Activated T-cell treated with anti-CD3 and anti-CD28 coated beads for 48 hours (primary cell): ENCODE results near the gene IL23A.
"Not testable (repeated sequence)": the region's sequence is repeated elsewhere in the genome, so short reads cannot be mapped to it uniquely, and the experiment has no call there.

Experiments used
- DNase-seq: peaks from one replicate; pipeline ENCODE4 v3.0.0-alpha.2; 2020; ENCODE audit warnings: low read depth

IL23A gene

DNA sequence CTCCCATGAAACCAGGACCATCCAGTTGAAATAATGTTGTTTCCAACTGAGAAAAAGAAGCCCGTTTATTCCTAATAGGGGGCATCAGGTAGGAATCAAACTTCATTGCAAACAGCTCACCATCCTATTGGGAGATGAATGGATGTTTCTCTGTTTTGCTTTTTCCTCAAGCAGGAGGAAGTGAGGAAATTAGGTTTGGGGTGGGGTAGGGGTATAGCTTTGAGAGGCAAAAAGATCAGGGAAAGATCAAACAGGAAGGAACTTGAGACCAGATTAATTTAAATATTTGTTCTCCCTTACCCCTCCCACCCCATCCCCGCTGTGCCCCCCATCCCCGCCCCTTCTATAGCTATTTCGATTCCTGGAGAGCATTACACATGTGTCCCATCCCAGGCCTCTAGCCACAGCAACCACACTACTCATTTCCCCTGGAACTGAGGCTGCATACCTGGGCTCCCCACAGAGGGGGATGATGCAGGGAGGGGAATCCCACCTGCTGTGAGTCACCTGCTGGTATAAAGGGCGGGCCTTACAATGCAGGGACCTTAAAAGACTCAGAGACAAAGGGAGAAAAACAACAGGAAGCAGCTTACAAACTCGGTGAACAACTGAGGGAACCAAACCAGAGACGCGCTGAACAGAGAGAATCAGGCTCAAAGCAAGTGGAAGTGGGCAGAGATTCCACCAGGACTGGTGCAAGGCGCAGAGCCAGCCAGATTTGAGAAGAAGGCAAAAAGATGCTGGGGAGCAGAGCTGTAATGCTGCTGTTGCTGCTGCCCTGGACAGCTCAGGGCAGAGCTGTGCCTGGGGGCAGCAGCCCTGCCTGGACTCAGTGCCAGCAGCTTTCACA, at the start of gene IL23A:
Gene IL23A (plus strand): TSS at position 577 of the 850 bp plus-strand sequence. CDS start 161 bp downstream, at position 738.
- peak; percentile 79 for DNase-seq

GRCh38 chr12:56293795-56294194, 44.9 kb upstream of the IL23A start:
- DNase-seq = no peak

DNA sequence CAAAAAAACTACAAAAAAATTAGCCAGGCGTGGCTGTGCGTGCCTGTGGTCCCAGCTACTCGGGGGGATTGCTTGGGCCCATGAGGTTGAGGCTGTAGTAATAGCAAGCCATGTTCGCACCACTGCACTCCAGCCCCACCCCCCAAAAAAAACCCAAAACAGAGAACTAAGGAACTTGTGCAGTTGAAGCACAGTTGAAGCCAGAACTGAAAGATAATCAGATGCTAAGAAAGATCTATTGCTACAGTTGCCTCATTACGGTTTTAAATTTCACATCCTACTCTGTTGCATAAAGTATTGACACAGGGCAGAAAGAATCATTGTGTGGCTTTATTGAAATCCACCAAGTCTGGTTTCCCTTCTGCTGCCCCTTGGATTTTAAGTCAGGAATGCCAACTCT, 42.4 kb upstream of the IL23A start:
- no peak for DNase-seq

GRCh38 chr12:56297400-56297799, 41.3 kb upstream of the IL23A start:
- no peak for DNase-seq

DNA sequence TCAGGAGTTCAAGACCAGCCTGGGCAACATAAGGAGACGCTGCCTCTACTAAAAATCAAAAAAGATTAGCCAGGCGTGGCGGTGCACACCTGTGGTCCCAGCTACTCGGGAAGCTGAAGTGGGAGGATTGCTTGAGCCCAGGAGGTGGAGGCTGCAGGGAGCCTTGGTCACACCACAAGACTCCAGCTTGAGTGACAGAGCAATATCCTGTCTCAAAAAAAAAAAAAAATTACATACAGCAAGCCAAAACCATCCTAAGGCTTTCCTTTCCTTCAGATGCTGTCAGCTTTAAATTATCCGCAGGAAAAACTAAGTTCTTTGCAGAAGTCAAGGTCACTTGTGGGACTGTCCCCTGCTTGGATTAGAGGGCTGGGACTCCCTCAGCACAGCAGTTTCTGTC, 39.9 kb upstream of the IL23A start:
- DNase-seq = no peak

DNA sequence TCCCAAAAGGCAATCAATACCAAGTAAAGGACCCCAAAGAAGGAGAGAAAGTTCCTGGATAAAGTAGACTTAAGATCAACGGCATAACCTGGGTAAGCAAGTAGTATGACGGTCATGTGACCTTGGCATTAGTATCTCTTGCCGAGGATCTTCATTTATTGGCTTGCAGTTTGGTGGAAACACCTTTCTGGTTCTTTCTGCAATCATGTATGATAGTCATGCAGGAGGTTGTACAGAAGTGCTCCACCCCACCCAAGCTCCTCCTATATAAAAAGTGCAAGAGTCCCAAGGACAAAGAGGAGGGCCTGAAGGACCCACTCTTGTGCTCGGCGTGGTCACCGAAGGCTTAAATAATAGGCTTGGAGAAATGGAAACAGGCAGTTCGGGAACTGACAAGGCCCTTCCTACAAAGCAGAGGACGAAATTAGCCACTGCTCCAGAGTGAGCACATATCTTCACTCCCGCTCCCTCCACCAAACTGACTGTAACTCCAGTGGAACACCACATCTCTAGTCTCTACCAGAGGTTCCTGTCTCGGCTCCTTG, 39.3 kb upstream of the IL23A start:
- no peak for DNase-seq

DNA sequence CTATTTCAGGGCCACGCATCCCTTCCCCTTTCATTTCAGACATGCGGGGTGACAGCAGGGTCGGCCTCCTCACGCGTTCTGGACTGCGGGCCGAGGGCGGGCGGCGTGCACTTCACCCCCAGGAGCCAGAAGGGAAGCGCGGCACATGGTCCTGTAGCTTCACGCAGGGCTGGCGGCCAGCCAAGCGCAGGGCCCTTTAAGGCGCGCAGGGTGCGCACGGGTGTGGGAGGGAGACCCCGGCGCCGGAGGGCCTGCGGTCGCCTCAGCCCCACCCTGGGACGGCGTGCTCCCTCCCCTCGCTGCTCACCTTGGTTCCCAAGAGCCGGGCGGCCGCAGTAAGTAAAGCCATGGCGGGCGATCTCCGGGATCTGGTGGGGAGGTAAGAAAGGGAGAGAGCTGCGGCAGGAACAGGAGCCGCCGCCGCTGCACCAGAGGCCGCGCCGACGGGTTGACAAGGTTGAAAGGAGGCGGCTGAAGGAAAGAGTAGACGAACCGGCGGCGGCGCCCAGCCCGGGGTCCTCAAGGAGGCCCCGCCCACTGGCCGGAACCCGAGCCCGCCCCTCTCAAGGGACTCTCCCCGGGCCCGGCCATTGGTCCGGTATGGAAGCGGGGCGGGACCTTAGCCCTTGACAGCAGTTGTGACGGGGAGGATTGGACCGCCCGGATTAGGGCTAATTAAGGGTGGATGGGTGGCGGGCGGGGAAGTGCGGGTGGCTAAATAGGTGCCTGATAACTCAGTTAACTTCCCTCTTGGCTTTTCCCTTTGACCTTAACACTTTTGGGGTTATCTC, 38.6 kb upstream of the IL23A start, which contains the start of gene CS:
Gene CS (minus strand): TSS at position 478 of the 791 bp plus-strand sequence. CDS start 129 bp downstream, at position 349.
- DNase-seq = peak; percentile 98

DNA sequence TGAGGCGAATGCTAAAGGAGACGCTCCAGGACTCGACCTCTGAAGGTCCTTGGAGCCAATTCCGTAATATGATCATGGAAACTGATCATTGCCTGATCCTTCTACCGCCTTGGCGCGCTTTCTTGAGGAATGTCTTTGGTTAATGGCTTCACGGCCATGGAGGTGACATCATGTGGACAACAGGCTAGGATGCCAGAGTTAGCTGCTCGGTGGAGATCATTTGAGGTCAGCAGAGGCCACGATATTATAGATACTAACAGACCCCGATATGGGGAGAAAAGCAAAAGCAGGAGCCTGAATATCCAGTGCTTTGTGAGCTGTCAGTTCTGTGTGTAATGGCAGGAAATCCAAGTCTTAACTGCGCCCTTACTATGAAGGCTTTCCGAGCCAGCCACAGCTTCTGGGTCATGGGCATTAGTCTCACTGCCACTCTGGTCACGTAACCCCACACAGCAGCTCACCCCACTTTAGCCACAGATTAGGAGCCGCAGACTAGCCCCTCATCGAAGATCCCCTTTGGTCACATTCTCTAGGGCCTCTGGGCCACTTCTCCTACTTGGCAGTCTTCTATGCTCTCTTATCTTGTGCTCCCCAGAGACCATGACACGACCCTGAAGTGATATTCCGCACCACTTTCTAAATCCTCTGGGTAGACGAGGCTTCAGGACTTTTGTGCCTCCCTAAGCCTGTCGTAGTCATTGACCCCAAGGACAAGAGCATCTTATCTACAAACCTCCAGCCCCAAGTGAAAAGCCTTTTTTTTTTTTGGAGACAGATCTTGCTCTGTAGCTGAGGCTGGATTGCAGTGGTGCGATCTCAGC, 37.8 kb upstream of the IL23A start:
- DNase-seq = no peak

- no peak for DNase-seq
Measured at GRCh38 chr12:56304276-56304675, 34.4 kb upstream of the IL23A start.

- DNase-seq = no peak
Measured at GRCh38 chr12:56304872-56305590, 33.7 kb upstream of the IL23A start.

GRCh38 chr12:56307221-56307965, 31.3 kb upstream of the IL23A start:
- no peak for DNase-seq

GRCh38 chr12:56308714-56309113, 30.0 kb upstream of the IL23A start:
- DNase-seq = no peak

DNA sequence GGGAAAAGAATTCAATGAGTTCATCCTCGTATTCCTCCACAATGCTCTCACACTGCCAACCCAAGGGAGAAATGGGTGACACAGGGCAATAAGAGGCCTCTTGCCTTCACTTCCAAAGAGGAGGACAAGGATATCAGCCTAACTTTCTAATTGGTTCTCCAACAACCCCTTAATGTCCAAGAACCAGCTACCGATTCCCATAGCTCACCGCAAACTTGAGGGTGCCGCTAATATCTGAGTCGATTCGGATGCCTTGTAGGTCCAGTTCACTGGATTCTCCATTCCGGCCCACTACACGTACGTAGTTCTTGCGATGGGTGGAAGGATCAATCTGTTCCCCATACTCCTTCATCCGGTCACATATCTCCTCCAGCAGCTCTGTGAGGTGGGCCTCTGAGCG, 27.7 kb upstream of the IL23A start:
- DNase-seq = no peak

- DNase-seq = no peak
Measured at GRCh38 chr12:56315249-56315621, 23.4 kb upstream of the IL23A start.

GRCh38 chr12:56315622-56316473, 22.8 kb upstream of the IL23A start, which contains the start of gene CNPY2:
Gene CNPY2, minus strand, starts transcription at chr12:56315988. Its CDS starts 771 bp downstream, at chr12:56315217.
- DNase-seq = peak; percentile 90

GRCh38 chr12:56317675-56318074, 21.0 kb upstream of the IL23A start:
- DNase-seq = no peak

GRCh38 chr12:56321027-56321426, 17.7 kb upstream of the IL23A start:
- no peak for DNase-seq

- DNase-seq = not testable (repeated sequence)
Measured at GRCh38 chr12:56321610-56322009, 17.1 kb upstream of the IL23A start.

DNA sequence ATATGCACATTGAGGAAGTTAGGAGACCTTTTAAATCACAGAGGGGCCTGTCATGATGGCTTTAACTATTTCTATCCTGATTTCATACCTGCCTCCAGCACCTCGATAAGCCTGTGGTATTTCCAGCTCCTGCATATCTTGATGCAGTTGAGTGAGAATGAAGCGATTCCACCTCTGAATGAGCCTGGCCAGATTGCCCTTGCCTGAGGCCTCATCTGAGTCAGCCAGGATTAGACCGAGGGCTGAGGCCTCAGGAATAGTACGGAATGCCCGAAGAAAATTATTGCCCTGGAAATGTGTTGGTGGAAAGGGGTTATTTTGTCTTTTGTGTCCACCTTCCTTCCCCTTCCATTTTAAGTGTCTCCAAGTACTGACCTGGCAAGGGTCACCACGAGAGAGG, 14.5 kb upstream of the IL23A start:
- no peak for DNase-seq
